ENCODE measurements around the gene DNASE1L2. TPM values are rescaled to one million over a fixed set of nuclear protein-coding genes. Genes with fewer than 3 reads are reported as not detected.

Gene DNASE1L2
- total RNA-seq, 1 donor from 2014 or later, result 3.4 TPM

DNA sequence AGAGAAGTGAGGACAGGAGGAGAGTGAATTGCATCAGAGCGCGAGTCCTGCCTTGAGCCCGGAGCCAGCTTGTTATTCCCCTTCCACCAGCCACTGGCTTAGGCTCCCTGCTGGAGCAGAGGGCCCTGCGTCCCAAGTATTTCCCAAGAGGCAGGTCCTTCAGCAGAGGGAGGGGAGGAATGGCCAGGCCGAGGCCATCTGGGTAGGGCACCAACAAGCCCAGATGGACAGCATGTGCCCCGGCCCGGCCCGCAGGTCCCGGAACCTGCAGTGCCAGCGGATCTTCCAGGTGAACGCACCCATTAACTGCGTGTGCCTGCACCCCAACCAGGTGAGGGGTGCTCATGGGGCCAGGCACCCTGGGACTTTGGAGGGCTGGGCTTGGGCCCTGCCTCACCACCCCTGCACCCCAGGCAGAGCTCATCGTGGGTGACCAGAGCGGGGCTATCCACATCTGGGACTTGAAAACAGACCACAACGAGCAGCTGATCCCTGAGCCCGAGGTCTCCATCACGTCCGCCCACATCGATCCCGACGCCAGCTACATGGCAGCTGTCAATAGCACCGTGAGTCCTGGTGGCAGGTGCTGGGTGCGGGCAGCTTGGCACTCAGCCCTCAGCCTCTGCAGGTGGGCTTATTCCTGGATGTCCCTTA lies 29.3 kb upstream of the DNASE1L2 start:
- peaks cover 13% of the 10 kb centered on the region for H3K9me3 Mint-ChIP-seq (ENCODE audit: unreplicated experiment)
- TF ChIP-seq, protein P1, sequence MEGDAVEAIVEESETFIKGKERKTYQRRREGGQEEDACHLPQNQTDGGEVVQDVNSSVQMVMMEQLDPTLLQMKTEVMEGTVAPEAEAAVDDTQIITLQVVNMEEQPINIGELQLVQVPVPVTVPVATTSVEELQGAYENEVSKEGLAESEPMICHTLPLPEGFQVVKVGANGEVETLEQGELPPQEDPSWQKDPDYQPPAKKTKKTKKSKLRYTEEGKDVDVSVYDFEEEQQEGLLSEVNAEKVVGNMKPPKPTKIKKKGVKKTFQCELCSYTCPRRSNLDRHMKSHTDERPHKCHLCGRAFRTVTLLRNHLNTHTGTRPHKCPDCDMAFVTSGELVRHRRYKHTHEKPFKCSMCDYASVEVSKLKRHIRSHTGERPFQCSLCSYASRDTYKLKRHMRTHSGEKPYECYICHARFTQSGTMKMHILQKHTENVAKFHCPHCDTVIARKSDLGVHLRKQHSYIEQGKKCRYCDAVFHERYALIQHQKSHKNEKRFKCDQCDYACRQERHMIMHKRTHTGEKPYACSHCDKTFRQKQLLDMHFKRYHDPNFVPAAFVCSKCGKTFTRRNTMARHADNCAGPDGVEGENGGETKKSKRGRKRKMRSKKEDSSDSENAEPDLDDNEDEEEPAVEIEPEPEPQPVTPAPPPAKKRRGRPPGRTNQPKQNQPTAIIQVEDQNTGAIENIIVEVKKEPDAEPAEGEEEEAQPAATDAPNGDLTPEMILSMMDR (IDR thresholded peaks at IDR 0.05; ENCODE audit: partially characterized antibody, unreplicated experiment), result no peak
- H3K36me3 Mint-ChIP-seq (ENCODE audit: unreplicated experiment), result no peaks in the 10 kb centered on the region
- peaks cover 8% of the 10 kb centered on the region for H3K4me1 Mint-ChIP-seq (ENCODE audit: low read depth, unreplicated experiment)
- peaks cover 10% of the 10 kb centered on the region for H3K27me3 Mint-ChIP-seq (ENCODE audit: unreplicated experiment)
- no peak overlapping the region for H3K27ac Mint-ChIP-seq (ENCODE audit: unreplicated experiment)
- peak overlapping the region; percentile 87 for H3K4me3 Mint-ChIP-seq (ENCODE audit: unreplicated experiment)
- no peak for DNase-seq

DNA sequence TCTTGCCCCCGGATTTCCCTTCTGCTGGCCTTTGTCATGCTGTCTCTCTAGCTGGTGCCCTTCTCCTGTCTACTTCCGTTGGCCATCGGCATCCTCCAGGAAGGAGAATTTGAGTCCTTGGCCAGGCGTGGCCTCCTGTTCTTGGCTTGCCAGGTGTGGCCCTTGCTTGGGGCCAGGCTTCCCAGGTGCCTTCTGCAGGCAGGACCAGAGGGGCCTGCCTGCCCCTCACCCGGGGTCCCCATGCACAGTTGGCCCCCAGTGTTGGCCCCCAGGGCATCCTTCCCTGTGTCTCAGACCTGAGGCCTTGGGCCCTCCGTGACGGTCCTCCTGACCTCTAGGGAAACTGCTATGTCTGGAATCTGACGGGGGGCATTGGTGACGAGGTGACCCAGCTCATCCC lies 28.4 kb upstream of the DNASE1L2 start:
- DNase-seq, result no peak
- TF ChIP-seq, protein P1 (IDR thresholded peaks at IDR 0.05; ENCODE audit: partially characterized antibody, unreplicated experiment), result no peak
- Mint-ChIP-seq H3K4me1 (ENCODE audit: low read depth, unreplicated experiment) (peaks cover 12% of the 10 kb centered on the region), H3K27me3 (ENCODE audit: unreplicated experiment) (peaks cover 10% of the 10 kb centered on the region), H3K27ac (ENCODE audit: unreplicated experiment) (peak overlapping the region; percentile 59), H3K36me3 (ENCODE audit: unreplicated experiment) (no peaks in the 10 kb centered on the region), H3K9me3 (ENCODE audit: unreplicated experiment) (peaks cover 13% of the 10 kb centered on the region), H3K4me3 (ENCODE audit: unreplicated experiment) (peak overlapping the region; percentile 56)

DNA sequence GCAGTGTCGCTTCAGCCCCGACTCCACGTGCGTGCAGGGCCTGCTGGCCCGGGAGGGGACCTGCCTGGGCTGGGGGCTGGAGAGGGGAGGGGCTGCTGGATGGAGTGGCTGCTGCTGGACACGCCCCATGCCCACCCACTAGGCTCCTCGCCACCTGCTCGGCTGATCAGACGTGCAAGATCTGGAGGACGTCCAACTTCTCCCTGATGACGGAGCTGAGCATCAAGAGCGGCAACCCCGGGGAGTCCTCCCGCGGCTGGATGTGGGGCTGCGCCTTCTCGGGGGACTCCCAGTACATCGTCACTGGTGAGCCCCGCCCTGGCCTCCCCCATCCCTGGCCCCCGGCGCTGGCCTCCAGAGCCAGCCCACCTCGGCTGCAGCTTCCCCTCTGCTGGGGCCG lies 27.9 kb upstream of the DNASE1L2 start:
- Mint-ChIP-seq H3K27ac (ENCODE audit: unreplicated experiment) (no peak overlapping the region), H3K4me1 (ENCODE audit: low read depth, unreplicated experiment) (peaks cover 14% of the 10 kb centered on the region), H3K9me3 (ENCODE audit: unreplicated experiment) (peaks cover 13% of the 10 kb centered on the region), H3K36me3 (ENCODE audit: unreplicated experiment) (no peaks in the 10 kb centered on the region), H3K27me3 (ENCODE audit: unreplicated experiment) (peaks cover 11% of the 10 kb centered on the region), H3K4me3 (ENCODE audit: unreplicated experiment) (no peak overlapping the region)
- no peak for DNase-seq
- TF ChIP-seq, protein P1 (IDR thresholded peaks at IDR 0.05; ENCODE audit: partially characterized antibody, unreplicated experiment), result no peak

DNA sequence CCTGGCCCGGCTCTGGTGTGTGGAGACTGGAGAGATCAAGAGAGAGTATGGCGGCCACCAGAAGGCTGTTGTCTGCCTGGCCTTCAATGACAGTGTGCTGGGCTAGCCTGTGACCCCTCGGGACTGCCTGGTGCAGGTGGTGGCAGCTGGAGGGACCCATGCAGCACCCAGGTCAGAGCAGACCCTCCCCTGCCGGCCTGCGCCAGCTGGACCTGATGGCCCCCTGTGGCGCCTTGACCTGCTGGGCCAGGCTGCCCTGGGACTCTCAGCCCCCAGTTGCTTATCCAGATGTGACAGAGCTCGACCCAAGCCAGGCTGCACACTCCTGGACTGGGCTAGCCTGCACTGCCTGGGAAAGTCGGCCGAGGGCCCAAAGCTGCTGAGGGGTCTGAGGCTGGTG lies 27.5 kb upstream of the DNASE1L2 start:
- H3K27me3 Mint-ChIP-seq (ENCODE audit: unreplicated experiment), result peaks cover 13% of the 10 kb centered on the region
- no peak overlapping the region for H3K4me3 Mint-ChIP-seq (ENCODE audit: unreplicated experiment)

More for the DNA sequence above, 27.5 kb upstream of the DNASE1L2 start:
- TF ChIP-seq, protein P1 (IDR thresholded peaks at IDR 0.05; ENCODE audit: partially characterized antibody, unreplicated experiment), result no peak
- Mint-ChIP-seq H3K9me3 (ENCODE audit: unreplicated experiment) (peaks cover 10% of the 10 kb centered on the region), H3K36me3 (ENCODE audit: unreplicated experiment) (no peaks in the 10 kb centered on the region), H3K27ac (ENCODE audit: unreplicated experiment) (no peak overlapping the region), H3K4me1 (ENCODE audit: low read depth, unreplicated experiment) (peaks cover 18% of the 10 kb centered on the region)
- DNase-seq, result no peak

Measured in glutamatergic neuron (in vitro differentiated cells).